Measurements from ENCODE around the gene MBD4. TPM values are rescaled to one million over a fixed set of nuclear protein-coding genes. Genes with fewer than 3 reads are reported as not detected.
A peak's percentile ranks its signal among the peaks of the same experiment; 100 is the strongest.

The MBD4 gene
- total and polyA plus RNA-seq, 2 of the 4 experiments (the other 2 are of a cell fraction) = 13.8 to 15.0 TPM

DNA sequence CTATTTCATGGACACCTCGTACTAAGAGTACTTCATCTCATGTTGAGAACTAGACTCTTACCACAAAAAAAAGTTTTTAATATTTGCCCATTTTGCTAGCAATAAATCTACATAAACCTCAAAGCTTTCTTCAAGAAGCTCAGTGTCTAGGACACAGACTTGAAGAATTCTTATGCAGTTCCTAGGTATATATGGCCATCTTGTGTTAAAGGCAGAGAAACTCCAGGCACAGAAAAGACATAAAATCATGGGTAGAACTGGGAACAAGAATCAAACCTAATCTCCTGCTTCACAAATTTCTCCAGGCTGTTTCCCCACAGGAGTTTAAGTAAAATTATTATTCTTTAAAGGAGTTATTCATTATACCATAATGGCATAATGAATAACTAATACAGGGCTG, 4.4 kb downstream of the MBD4 start:
- Histone ChIP-seq H3K27me3 (ENCODE audit: control insufficient read depth, insufficient read depth, low read length) (no peaks in the 10 kb centered on the region), H2BK15ac (ENCODE audit: low read depth, low read length) (no peak overlapping the region), H2BK120ac (ENCODE audit: low read depth, low read length) (no peak overlapping the region), H4K91ac (ENCODE audit: insufficient read depth, low read depth, low read length) (no peak overlapping the region), H2BK5ac (ENCODE audit: low read depth, low read length, poor library complexity, severe bottlenecking) (no peak overlapping the region), H4K20me1 (ENCODE audit: insufficient read depth, low read length) (no peaks in the 10 kb centered on the region), H3K4me1 (ENCODE audit: control insufficient read depth, insufficient read depth, low read length) (no peaks in the 10 kb centered on the region), H3K4me2 (ENCODE audit: low read depth, low read length) (no peak overlapping the region; the same call in 1 of the 2 replicates), H2BK20ac (ENCODE audit: low read depth, low read length) (no peak overlapping the region), H2AFZ (replicated peaks; ENCODE audit: low read length, poor library complexity) (no peak overlapping the region), H4K5ac (ENCODE audit: low read depth, low read length) (no peak overlapping the region), H3K27ac (ENCODE audit: insufficient read depth, low read length) (no peak overlapping the region), H3K56ac (ENCODE audit: extremely low read depth, insufficient read depth, low read length) (no peak overlapping the region), H3K23ac (ENCODE audit: low read depth, low read length) (no peak overlapping the region), H3K14ac (replicated peaks; ENCODE audit: low read depth, low read length) (no peak overlapping the region), H2AK9ac (replicated peaks; ENCODE audit: low read depth, low read length, poor library complexity) (no peak overlapping the region), H3K4me3 (ENCODE audit: insufficient read depth, low read depth, low read length) (no peak overlapping the region), H3K79me1 (ENCODE audit: low read depth in 1 of 2, low read length in 2 of 2) (peaks cover 17 to 40% of the 10 kb centered on the region in 2 experiments; a peak in 3 of 4 replicates), H3K4ac (ENCODE audit: low read depth, low read length) (no peak overlapping the region), H4K8ac (ENCODE audit: low read depth in 2 of 2, low read length in 2 of 2) (no peak overlapping the region), H3K9ac (ENCODE audit: low read depth, low read length) (no peak overlapping the region), H3K18ac (ENCODE audit: low read depth, low read length) (no peak overlapping the region), H3K36me3 (ENCODE audit: control insufficient read depth, insufficient read depth, low read length) (peaks cover 28% of the 10 kb centered on the region), H3K9me1 (ENCODE audit: insufficient read depth, low read length) (peaks cover 2% of the 10 kb centered on the region; the same call in 1 of the 2 replicates), H3K9me3 (ENCODE audit: control insufficient read depth, insufficient read depth, low read length) (no peaks in the 10 kb centered on the region), H2AK5ac (ENCODE audit: low read depth, low read length) (no peak overlapping the region)
- DNase-seq (no peak), ATAC-seq (ENCODE audit: low read depth) (no peak)
- ChIA-PET CTCF (interaction anchor here (0.6 to 0.7 kb wide), 2 partner anchors 55 to 83 kb away, joined by 3 to 4 read pairs; no protein-coding TSS in a partner anchor), POLR2A (ENCODE audit: unreplicated experiment) (no interaction called here)
- no peak for TF ChIP-seq MXI1 (IDR thresholded peaks at IDR 0.05; ENCODE audit: borderline replicate concordance, low read depth, low read length)
- TF ChIP-seq, protein P1, sequence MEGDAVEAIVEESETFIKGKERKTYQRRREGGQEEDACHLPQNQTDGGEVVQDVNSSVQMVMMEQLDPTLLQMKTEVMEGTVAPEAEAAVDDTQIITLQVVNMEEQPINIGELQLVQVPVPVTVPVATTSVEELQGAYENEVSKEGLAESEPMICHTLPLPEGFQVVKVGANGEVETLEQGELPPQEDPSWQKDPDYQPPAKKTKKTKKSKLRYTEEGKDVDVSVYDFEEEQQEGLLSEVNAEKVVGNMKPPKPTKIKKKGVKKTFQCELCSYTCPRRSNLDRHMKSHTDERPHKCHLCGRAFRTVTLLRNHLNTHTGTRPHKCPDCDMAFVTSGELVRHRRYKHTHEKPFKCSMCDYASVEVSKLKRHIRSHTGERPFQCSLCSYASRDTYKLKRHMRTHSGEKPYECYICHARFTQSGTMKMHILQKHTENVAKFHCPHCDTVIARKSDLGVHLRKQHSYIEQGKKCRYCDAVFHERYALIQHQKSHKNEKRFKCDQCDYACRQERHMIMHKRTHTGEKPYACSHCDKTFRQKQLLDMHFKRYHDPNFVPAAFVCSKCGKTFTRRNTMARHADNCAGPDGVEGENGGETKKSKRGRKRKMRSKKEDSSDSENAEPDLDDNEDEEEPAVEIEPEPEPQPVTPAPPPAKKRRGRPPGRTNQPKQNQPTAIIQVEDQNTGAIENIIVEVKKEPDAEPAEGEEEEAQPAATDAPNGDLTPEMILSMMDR (conservative IDR thresholded peaks at IDR 0.05; ENCODE audit: low read depth, low read length) = peak; percentile 15; the same call in 1 of the 2 replicates
- intact Hi-C loops (cut with micrococcal nuclease) = loop anchor here (1.0 kb wide), 1 partner anchor 52 kb away; no protein-coding TSS in a partner anchor
- in situ Hi-C loops (cut with MboI; ENCODE audit: low sequenced_read_pairs) = no loop called here
- no TSS peak for BruUV-seq (replicated peaks)
- dilution Hi-C loops (cut with HindIII; ENCODE audit: low sequenced_read_pairs, unreplicated experiment) = no loop called here
- no CpG with 5 or more reads among the region's 1 CpG for WGBS, 2 experiments (ENCODE audit: extremely low coverage in 2 of 2, insufficient read length in 1 of 2)

Data from IMR-90 (cell line).